Left renal cortex interstitium (tissue), 4 donors: ENCODE measurements around the gene STAT5A. TPM values are rescaled to one million over a fixed set of nuclear protein-coding genes. Genes with fewer than 3 reads are reported as not detected.
A peak's percentile ranks its signal among the peaks of the same experiment; 100 is the strongest.

Experiments
- DNase-seq, 4 donors: peaks; one replicate each; pipeline ENCODE4 v3.0.0-alpha.2; 2013; ENCODE audit warnings: low read depth in 4 of 4, low spot score in 2 of 4, missing footprints in 1 of 4
- polyA plus RNA-seq, 4 donors: library from polyadenylated mRNA; unstranded; fragments of 120-200 nt; gene quantifications; one replicate each; pipeline ENCODE4 v1.2.1, GENCODE V29; 2013; ENCODE audit not compliant: insufficient read length in 4 of 4

Gene STAT5A
- polyA plus RNA-seq, 4 donors, result 5.5 to 8.7 (median 7.4) TPM

DNA sequence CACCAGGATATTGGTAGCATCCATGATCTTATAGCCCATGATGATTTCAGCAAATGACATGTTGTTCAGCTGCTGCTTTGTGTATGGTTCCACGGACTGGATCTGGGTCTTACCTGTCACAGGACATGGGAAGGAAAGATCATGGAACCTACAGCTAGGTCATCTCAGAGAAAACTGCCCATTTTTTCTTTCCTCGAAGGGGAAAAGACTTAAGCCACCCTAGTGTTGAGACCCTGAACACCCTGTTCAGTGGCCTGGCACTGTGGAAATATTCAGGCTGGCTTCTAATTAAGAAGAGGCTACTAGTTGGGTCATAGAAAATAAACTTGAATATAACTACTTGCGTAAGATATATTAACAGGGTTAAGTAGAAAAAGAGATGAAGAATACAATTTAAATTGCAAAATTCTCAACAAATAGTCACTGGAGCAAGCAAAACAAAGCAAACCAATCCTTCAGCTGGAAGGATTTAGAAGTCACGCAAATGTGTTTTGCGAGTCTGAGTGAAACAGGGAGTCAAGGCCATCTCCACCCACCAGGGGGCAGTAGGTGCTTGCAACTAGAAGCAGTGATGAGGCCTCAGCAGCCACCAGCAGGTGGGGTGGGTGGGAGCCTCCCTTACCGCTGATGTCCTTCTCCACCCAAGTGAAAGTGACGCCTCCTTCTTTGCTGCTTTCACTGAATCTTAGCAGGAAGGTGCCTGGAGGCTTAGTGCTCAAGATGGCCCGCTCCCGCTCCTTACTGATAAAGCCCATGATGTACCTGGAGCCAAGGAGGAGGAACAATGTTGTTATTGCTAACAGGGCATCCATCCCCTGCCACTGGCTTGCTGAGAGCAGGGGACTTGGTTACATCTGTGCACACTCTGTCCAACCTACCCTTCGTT is 34.3 kb downstream of the STAT5A start:
- peak; percentile 65 to 88 (median 79) for DNase-seq

DNA sequence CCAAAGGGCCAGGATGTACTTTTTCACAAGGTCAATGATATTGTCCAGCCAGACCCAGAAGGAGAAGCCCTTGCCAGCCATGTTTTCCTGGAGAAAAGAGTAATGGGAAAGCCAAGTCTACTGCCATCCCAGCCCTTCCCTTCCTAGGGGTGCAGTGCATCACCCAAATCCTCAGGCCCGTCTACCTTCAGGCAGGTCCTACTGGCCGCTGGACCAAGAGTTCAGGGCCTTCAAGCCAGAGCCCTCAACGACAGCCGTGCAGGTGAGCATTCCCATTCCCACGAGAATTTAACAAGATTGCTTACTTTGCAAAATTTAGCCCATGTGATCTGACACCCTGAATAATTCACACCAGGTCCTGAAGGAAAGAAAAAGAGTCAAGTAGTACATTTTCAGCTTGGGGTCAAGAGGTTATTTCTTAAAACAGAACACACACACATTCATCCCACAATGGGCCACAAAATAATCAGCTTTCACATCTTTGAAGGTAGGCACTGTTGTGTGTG is 35.0 kb downstream of the STAT5A start:
- DNase-seq, result no peak

DNA sequence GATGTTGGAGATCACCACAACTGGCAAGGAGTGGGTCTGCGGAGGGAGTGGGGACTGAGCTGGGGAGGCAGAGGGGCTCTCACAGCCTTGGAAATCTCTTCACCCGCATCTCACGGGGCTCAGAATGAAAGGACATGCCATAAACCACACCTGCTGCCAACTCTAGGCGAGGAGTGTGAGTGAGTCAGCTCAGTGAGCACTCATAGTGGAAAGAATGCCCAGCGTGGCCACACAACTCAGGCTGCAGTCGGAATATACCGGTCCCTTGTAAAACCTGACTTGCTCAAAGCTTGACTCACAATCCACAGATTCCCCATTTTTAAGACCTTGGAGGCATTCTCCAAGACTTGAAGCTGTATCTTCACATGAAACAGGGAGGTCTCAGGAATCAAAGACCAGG is 36.7 kb downstream of the STAT5A start:
- no peak for DNase-seq

DNA sequence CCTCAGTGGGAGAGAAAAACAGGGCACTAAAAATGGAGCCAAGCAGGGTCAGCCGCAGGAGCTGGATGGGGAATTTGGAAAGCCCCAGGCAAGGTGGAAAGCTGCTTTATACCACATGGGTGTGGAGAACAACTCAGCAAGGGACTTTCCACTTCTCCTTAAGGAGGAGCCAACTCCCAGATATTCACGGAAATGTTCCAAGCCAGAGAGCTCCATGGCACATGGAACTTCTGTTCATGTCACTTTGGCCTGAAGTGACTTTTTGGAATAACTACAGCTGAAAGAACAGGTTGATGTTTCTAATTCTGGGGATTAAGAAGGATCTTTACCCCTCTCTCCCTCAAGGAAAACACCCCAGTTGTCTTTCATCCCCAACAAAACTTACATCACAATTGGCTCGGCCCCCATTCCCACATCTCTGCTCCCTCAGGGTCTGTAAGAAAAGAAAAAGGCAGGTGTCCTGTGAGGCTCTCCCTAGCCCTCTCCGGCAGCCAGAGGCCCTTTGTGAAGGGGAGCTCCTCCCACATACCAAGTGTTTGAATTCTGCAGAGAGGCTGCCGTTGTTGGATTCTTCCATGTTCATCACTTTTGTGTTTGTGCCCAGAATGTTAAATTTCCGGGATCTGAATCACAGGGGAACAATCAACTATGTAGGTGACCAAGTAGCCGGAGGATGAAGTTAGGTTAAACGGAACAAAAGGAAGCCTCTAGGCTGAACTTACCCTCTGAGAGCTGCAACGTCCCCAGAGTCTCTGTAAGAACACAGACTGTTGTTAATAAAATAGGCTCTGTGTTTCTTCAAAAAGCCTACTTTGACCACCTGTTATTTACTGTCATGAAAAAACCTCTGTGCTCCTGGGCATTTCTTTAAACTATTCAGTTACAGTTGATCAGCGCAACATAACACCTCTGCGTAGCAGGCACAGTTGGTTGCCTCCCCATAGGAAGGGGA is 41.0 kb downstream of the STAT5A start:
- no peak for DNase-seq

GRCh38 chr17:42333053-42333452 is 44.8 kb downstream of the STAT5A start:
- no peak for DNase-seq

- DNase-seq, result no peak
These were observed 46.4 kb downstream of the STAT5A start for GRCh38 chr17:42334677-42335076.

- no peak for DNase-seq
These were observed 49.1 kb downstream of the STAT5A start for GRCh38 chr17:42337442-42337841.

- no peak for DNase-seq
These were observed 50.2 kb downstream of the STAT5A start for GRCh38 chr17:42338427-42338985.

GRCh38 chr17:42339221-42339620 is 50.9 kb downstream of the STAT5A start:
- DNase-seq, result no peak

- DNase-seq, result no peak
These were observed 52.4 kb downstream of the STAT5A start for GRCh38 chr17:42340691-42341127.

- DNase-seq, result no peak
These were observed 53.3 kb downstream of the STAT5A start for GRCh38 chr17:42341568-42341967.

- DNase-seq, result no peak
These were observed 54.1 kb downstream of the STAT5A start for GRCh38 chr17:42342242-42343008.

DNA sequence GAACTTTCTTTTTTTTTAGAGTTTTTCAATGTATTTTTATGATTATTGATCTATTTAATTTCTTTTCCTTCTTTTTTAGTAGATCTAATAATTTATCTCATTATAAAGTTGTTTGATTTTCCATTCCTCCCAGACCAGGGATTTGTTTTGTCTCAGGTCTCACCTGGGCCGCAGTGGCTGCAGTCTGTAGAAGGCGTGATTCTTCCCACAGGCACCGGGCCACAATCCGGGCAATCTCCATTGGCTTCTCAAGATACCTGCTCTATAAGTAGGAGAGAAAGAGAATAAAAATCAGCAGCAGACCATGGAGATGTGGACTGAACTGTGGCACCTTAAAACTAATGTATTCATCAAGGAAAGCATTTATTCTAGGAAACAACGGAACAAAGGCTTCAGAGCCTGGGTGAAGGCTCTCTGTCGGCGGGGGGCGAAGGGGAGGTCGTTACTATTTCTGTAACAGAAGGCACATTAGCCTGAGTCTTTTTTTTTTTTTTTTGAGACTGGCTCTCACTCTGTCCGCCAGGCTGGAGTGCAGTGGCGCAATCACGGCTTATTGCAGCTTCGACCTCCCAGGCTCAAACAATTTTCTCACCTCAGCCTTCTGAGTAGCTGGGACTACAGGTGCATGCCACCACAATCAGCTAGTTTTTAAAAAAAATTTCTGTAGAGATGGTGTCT is 57.2 kb downstream of the STAT5A start:
- no peak for DNase-seq

DNA sequence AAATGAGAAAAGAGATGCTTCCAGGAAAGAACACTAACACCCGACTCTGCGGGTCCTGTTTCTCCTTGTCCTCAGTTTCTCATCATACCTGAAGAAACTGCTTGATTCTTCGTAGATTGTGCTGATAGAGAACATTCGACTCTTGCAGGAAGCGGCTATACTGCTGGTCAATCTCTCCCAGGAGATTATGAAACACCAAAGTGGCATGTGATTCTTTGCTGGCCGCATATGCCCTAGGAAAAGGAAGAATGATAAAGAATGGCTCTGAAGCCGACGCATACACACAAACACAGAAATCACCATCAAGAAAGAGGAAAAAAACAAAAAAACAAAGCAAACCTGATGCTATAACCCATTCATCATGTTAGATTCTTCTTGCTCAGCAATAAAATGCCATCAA is 58.2 kb downstream of the STAT5A start:
- DNase-seq, result no peak

- no peak for DNase-seq
These were observed 58.9 kb downstream of the STAT5A start for GRCh38 chr17:42347198-42347597.

DNA sequence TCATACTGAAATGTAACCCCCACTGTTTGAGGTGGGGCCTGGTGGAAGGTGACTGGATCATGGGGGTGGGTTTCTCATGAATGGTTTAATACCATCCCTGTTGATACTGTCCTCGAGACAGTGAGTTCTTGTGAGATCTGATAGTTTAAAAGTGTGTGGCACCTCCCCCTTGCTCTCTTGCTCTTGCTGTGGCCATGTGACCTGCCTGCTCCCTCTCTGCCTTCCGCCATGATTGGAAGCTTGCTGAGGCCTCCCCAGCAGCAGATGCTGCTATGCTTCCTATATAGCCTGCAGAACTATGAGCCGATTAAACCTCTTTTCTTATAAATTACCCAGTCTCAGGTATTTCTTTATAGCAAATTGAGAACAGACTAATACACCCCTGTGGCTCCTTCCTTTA is 59.3 kb downstream of the STAT5A start:
- no peak for DNase-seq

DNA sequence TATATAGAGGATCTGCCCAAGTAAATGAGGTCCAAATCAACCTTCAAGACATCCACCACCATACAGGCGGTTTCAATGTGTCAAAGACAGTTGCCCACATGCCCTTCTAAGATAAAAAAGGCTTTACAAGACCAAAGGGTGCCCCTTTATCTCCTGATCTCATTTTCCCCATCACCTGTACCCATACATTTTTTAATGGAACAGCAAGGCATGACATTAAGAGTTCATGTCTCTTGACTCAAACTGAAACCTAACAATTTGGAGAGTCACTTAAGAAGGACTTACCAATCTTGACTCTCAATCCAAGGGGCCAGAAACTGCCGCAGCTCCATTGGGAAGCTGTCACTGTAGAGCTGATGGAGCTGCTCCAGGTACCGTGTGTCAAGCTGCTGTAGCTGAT is 59.8 kb downstream of the STAT5A start:
- DNase-seq, result no peak

- no peak for DNase-seq
These were observed 66.9 kb downstream of the STAT5A start for GRCh38 chr17:42354956-42355843.

DNA sequence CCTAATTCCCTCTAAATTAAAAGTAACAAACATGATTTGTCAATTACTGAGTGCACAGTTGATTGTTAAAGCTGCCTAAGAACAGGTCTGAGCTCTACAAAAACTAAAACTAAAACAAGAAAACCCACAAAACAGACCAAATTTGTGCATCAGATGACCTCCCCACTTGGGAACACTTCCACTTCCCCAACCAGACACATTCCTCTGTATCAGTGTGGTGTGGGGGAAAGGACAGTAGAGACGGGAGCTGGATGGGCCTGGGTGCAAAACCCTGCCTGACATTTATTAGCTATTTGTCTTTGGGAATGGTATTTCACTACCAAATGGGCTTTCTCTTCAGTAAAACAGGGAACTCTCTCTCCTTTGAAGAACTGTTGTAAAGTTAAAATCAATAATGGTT is 70.1 kb downstream of the STAT5A start:
- DNase-seq, result no peak
